Measurements from ENCODE around the gene APLP2. TPM values are rescaled to one million over a fixed set of nuclear protein-coding genes. Genes with fewer than 3 reads are reported as not detected.

Gene APLP2
- total RNA-seq, 1 experiment from 2014 or later = 2,076 TPM

DNA sequence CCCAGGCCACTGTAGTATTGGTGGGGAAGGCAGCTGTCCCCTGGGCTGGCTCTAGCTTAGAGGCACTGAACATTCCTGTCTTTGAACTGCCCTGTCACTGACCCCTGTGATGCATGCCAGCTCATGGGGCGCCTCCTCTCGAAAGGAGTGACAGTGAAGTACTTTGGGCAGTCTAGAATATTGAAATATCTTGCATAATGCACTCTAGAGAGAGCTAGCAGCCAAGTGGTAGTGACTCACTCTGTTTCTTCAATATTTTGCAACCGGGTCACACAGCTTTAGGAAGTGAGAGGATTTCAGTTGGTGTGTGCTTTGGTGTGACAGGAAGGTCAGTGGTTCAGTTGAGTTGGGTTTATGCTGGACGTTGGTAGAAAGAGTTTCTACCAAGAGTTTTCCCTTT is 54.4 kb downstream of the APLP2 start:
- BruUV-seq (replicated peaks) = no TSS peak
- Mint-ChIP-seq H3K9me3 (ENCODE audit: unreplicated experiment) (no peaks in the 10 kb centered on the region), H3K4me1 (ENCODE audit: low read depth, unreplicated experiment) (peaks cover 58% of the 10 kb centered on the region), H3K36me3 (ENCODE audit: insufficient read depth, unreplicated experiment) (peaks cover 100% of the 10 kb centered on the region), H3K27ac (ENCODE audit: unreplicated experiment) (peak overlapping the region; percentile 82), H3K4me3 (ENCODE audit: unreplicated experiment) (no peak overlapping the region), H3K27me3 (ENCODE audit: insufficient read depth, unreplicated experiment) (no peaks in the 10 kb centered on the region)
- CTCF ChIA-PET = interaction anchor here (0.6 to 1.3 kb wide), 4 partner anchors 8 to 132 kb away, joined by 3 to 9 read pairs (median 4); no protein-coding TSS in a partner anchor
- Histone ChIP-seq H3K27me3 (replicated peaks; ENCODE audit: control insufficient read depth, insufficient read depth, low read length) (no peaks in the 10 kb centered on the region), H3K36me3 (ENCODE audit: control insufficient read depth, insufficient read depth, low read length) (peaks cover 18% of the 10 kb centered on the region), H3K4me3 (ENCODE audit: low read depth, low read length) (no peak overlapping the region), H3K4me1 (peaks cover 60% of the 10 kb centered on the region), H3K9me3 (no peaks in the 10 kb centered on the region)
- no peak for TF ChIP-seq CTCF (IDR thresholded peaks at IDR 0.05; ENCODE audit: insufficient read depth in 1 of 2, low read depth in 1 of 2, low read length in 1 of 2, severe bottlenecking in 1 of 2, unreplicated experiment in 1 of 2)
- intact Hi-C loops (cut with micrococcal nuclease; ENCODE audit: unreplicated experiment) = loop anchor here (2.0 kb wide), 2 partner anchors 47 to 121 kb away; partner anchors contain the start of gene PRDM10
- POLR2A ChIA-PET = interaction anchor here (0.5 to 1.0 kb wide), 4 partner anchors 22 to 121 kb away, joined by 3 to 18 read pairs (median 10); partner anchors contain the start of gene PRDM10
- peak; percentile 66 to 67 for DNase-seq

GRCh38 chr11:130125638-130126037 is 55.9 kb downstream of the APLP2 start:
- H3K9me3 Mint-ChIP-seq (ENCODE audit: unreplicated experiment) = no peaks in the 10 kb centered on the region
- DNase-seq = no peak
- no peaks in the 10 kb centered on the region for H3K27me3 Mint-ChIP-seq (ENCODE audit: insufficient read depth, unreplicated experiment)
- H3K4me3 Mint-ChIP-seq (ENCODE audit: unreplicated experiment) = no peak overlapping the region
- peaks cover 18% of the 10 kb centered on the region for H3K36me3 ChIP-seq (ENCODE audit: control insufficient read depth, insufficient read depth, low read length)
- BruUV-seq (replicated peaks) = no TSS peak
- intact Hi-C loops (cut with micrococcal nuclease; ENCODE audit: unreplicated experiment) = loop anchor here (2.0 kb wide), 2 partner anchors 49 to 123 kb away; partner anchors contain the start of gene PRDM10
- H3K4me3 ChIP-seq (ENCODE audit: low read depth, low read length) = no peak overlapping the region
- no peak overlapping the region for H3K27ac Mint-ChIP-seq (ENCODE audit: unreplicated experiment)
- no peaks in the 10 kb centered on the region for H3K9me3 ChIP-seq
- ChIA-PET POLR2A (no interaction called here), CTCF (interaction anchor here (0.6 kb wide), 2 partner anchors 123 to 202 kb away, joined by 3 read pairs; partner anchors contain the start of gene PRDM10)
- peaks cover 99% of the 10 kb centered on the region for H3K36me3 Mint-ChIP-seq (ENCODE audit: insufficient read depth, unreplicated experiment)
- no peak for TF ChIP-seq CTCF (IDR thresholded peaks at IDR 0.05; ENCODE audit: insufficient read depth in 1 of 2, low read depth in 1 of 2, low read length in 1 of 2, severe bottlenecking in 1 of 2, unreplicated experiment in 1 of 2)
- peaks cover 46% of the 10 kb centered on the region for H3K4me1 Mint-ChIP-seq (ENCODE audit: low read depth, unreplicated experiment)
- H3K27me3 ChIP-seq (replicated peaks; ENCODE audit: control insufficient read depth, insufficient read depth, low read length) = no peaks in the 10 kb centered on the region
- H3K4me1 ChIP-seq = peaks cover 56% of the 10 kb centered on the region

- TF ChIP-seq CTCF (IDR thresholded peaks at IDR 0.05; ENCODE audit: insufficient read depth in 1 of 2, low read depth in 1 of 2, low read length in 1 of 2, severe bottlenecking in 1 of 2, unreplicated experiment in 1 of 2) = no peak
- H3K4me1 Mint-ChIP-seq (ENCODE audit: low read depth, unreplicated experiment) = peaks cover 50% of the 10 kb centered on the region
- ChIA-PET CTCF (interaction anchor here (1.1 to 1.3 kb wide), 2 partner anchors 20 to 245 kb away, joined by 3 to 5 read pairs; no protein-coding TSS in a partner anchor), POLR2A (no interaction called here)
- peaks cover 99% of the 10 kb centered on the region for H3K36me3 Mint-ChIP-seq (ENCODE audit: insufficient read depth, unreplicated experiment)
- intact Hi-C loops (cut with micrococcal nuclease; ENCODE audit: unreplicated experiment) = no loop called here
- Histone ChIP-seq H3K4me1 (peaks cover 56% of the 10 kb centered on the region), H3K27me3 (replicated peaks; ENCODE audit: control insufficient read depth, insufficient read depth, low read length) (no peaks in the 10 kb centered on the region), H3K9me3 (no peaks in the 10 kb centered on the region), H3K4me3 (ENCODE audit: low read depth, low read length) (no peak overlapping the region), H3K36me3 (ENCODE audit: control insufficient read depth, insufficient read depth, low read length) (peaks cover 21% of the 10 kb centered on the region)
- H3K27ac Mint-ChIP-seq (ENCODE audit: unreplicated experiment) = peak overlapping the region; percentile 19
- DNase-seq = no peak
- no peaks in the 10 kb centered on the region for H3K9me3 Mint-ChIP-seq (ENCODE audit: unreplicated experiment)
- BruUV-seq (replicated peaks) = no TSS peak
- no peak overlapping the region for H3K4me3 Mint-ChIP-seq (ENCODE audit: unreplicated experiment)
- no peaks in the 10 kb centered on the region for H3K27me3 Mint-ChIP-seq (ENCODE audit: insufficient read depth, unreplicated experiment)
These were observed 56.8 kb downstream of the APLP2 start for GRCh38 chr11:130126516-130126915.
